ENCODE measurements around the gene LRP1B. TPM values are rescaled to one million over a fixed set of nuclear protein-coding genes. Genes with fewer than 3 reads are reported as not detected.

LRP1B gene
- total and polyA plus RNA-seq, 2 of the 8 experiments (the other 6 are each of a cell fraction or from before 2014, with no cell fraction given), result 0.03 TPM; not detected in 1

- H3K56ac ChIP-seq (replicated peaks; ENCODE audit: insufficient read length, low read depth, low read length), result no peak overlapping the region
- ChIA-PET CTCF (ENCODE audit: partially characterized antibody) (no interaction called here), POLR2A (ENCODE audit: partially characterized antibody) (no interaction called here)
- DNase-seq (ENCODE audit: low read depth in 1 of 2, low spot score in 2 of 2), result no peak
- no peak overlapping the region for H2BK120ac ChIP-seq (replicated peaks; ENCODE audit: low read depth, low read length)
- H3K79me1 ChIP-seq (ENCODE audit: low read depth, low read length), result no peaks in the 10 kb centered on the region
- H2BK15ac ChIP-seq (ENCODE audit: low read length), result no peak overlapping the region
- no peak overlapping the region for H4K5ac ChIP-seq (ENCODE audit: insufficient read length, low read depth, low read length)
- H3K27ac ChIP-seq (ENCODE audit: low read depth, low read length), result no peak overlapping the region
- H3K18ac ChIP-seq (ENCODE audit: extremely low read depth, low read length), result no peak overlapping the region
- no peak overlapping the region for H4K91ac ChIP-seq (replicated peaks; ENCODE audit: insufficient read length, low read length)
- H3K4me2 ChIP-seq (ENCODE audit: insufficient read depth in 1 of 2, low read depth in 2 of 2, low read length in 2 of 2), result no peak overlapping the region
- no peaks in the 10 kb centered on the region for H3K79me2 ChIP-seq (ENCODE audit: control insufficient read depth in 1 of 2, insufficient read depth in 2 of 2, low read length in 2 of 2)
- H2BK5ac ChIP-seq (ENCODE audit: low read depth, low read length), result no peak overlapping the region
- no peak overlapping the region for H3K4ac ChIP-seq (replicated peaks; ENCODE audit: insufficient read length, low read depth, low read length)
- H3K9me3 ChIP-seq (ENCODE audit: insufficient read depth in 2 of 2, low read depth in 1 of 2, low read length in 1 of 2), result no peaks in the 10 kb centered on the region
- no peak for FAIRE-seq
- no peak overlapping the region for H3K14ac ChIP-seq (ENCODE audit: insufficient read length)
- no peaks in the 10 kb centered on the region for H3K36me3 ChIP-seq (ENCODE audit: control insufficient read depth in 2 of 4, insufficient read depth in 4 of 4, low read length in 3 of 4)
- H4K8ac ChIP-seq (ENCODE audit: extremely low read depth, insufficient read depth, low read length), result no peak overlapping the region
- no peak overlapping the region for H2BK20ac ChIP-seq (ENCODE audit: low read length)
- WGBS, 2 experiments (ENCODE audit: extremely low coverage in 1 of 2, insufficient coverage in 1 of 2, insufficient read length in 1 of 2, insufficient replicate concordance in 2 of 2, low coverage in 1 of 2, low lambda C conversion rate in 2 of 2, missing lambda C conversion rate in 1 of 2), result 83% methylated on average over 1 of the region's 1 CpG; no CpG with 5 or more reads in 1 of the 2 experiments
- H4K20me1 ChIP-seq (replicated peaks in 1 of 2; ENCODE audit: control insufficient read depth in 1 of 2, insufficient read depth in 2 of 2, low read length in 2 of 2), result no peaks in the 10 kb centered on the region
- no peaks in the 10 kb centered on the region for H3K23me2 ChIP-seq (ENCODE audit: low read depth, low read length)
- H3K23ac ChIP-seq (ENCODE audit: insufficient read length), result no peak overlapping the region
- H3K27me3 ChIP-seq (replicated peaks in 1 of 4; ENCODE audit: control insufficient read depth in 3 of 4, extremely low read depth in 1 of 4, insufficient read depth in 3 of 4, low read length in 3 of 4), result no peaks in the 10 kb centered on the region
- H2AFZ ChIP-seq (ENCODE audit: low read length), result no peak overlapping the region
- no peaks in the 10 kb centered on the region for H3K4me1 ChIP-seq (replicated peaks in 1 of 4; ENCODE audit: control insufficient read depth in 3 of 4, insufficient read depth in 4 of 4, low read length in 3 of 4)
- H3K4me3 ChIP-seq (ENCODE audit: extremely low read depth in 1 of 4, insufficient read depth in 2 of 4, low read depth in 3 of 4, low read length in 4 of 4), result no peak overlapping the region
- no peak overlapping the region for H3K9ac ChIP-seq (replicated peaks in 1 of 4; ENCODE audit: extremely low read depth in 1 of 4, low read depth in 3 of 4, low read length in 3 of 4)
- TF ChIP-seq YY1 (IDR thresholded peaks at IDR 0.05; ENCODE audit: low read depth, low read length), result no peak
- TF ChIP-seq GTF2F1 (IDR thresholded peaks at IDR 0.05; ENCODE audit: borderline replicate concordance, low read depth, low read length), result no peak
- TF ChIP-seq NANOG (IDR thresholded peaks at IDR 0.05; ENCODE audit: insufficient read depth, low read depth, low read length, poor library complexity, severe bottlenecking), result no peak
- TF ChIP-seq POLR2AphosphoS5 (IDR thresholded peaks at IDR 0.05; ENCODE audit: low read depth, low read length), result no peak
- no peak for TF ChIP-seq JUN (IDR thresholded peaks at IDR 0.05; ENCODE audit: low read depth, low read length)
- TF ChIP-seq SIRT6 (IDR thresholded peaks at IDR 0.05; ENCODE audit: low read length), result no peak
- no peak for TF ChIP-seq SUZ12 (IDR thresholded peaks at IDR 0.05; ENCODE audit: low read length)
- TF ChIP-seq KDM1A (IDR thresholded peaks at IDR 0.05; ENCODE audit: borderline replicate concordance, low read length), result no peak
- no peak for TF ChIP-seq USF2 (IDR thresholded peaks at IDR 0.05; ENCODE audit: low read length)
- TF ChIP-seq CEBPB (IDR thresholded peaks at IDR 0.05; ENCODE audit: low read depth, low read length), result no peak
- no peak for TF ChIP-seq E2F6 (IDR thresholded peaks at IDR 0.05)
- TF ChIP-seq EGR1 (IDR thresholded peaks at IDR 0.05; ENCODE audit: borderline replicate concordance, low read depth, low read length), result no peak
- TF ChIP-seq SP4 (IDR thresholded peaks at IDR 0.05; ENCODE audit: low read length), result no peak
- no peak overlapping the region for H2AK5ac ChIP-seq (ENCODE audit: low read depth, low read length)
- no peak overlapping the region for H2BK12ac ChIP-seq (ENCODE audit: low read depth, low read length)
Observed at GRCh38 chr2:142153601-142154000, 22.8 kb upstream of the LRP1B start.

All from H1 (cell line).